Measurements from ENCODE around the gene PHLDA3.

The PHLDA3 gene

GRCh38 chr1:201427963-201428362, 41.0 kb downstream of the PHLDA3 start:
- no peak for TF ChIP-seq CTCF (IDR thresholded peaks at IDR 0.05; ENCODE audit: borderline replicate concordance, control extremely low read depth, extremely low read depth, insufficient read depth, missing control alignments)
- in situ Hi-C loops (cut with MboI; ENCODE audit: low sequenced_read_pairs, unreplicated experiment), result no loop called here
- no peak for DNase-seq (ENCODE audit: low spot score)

DNA sequence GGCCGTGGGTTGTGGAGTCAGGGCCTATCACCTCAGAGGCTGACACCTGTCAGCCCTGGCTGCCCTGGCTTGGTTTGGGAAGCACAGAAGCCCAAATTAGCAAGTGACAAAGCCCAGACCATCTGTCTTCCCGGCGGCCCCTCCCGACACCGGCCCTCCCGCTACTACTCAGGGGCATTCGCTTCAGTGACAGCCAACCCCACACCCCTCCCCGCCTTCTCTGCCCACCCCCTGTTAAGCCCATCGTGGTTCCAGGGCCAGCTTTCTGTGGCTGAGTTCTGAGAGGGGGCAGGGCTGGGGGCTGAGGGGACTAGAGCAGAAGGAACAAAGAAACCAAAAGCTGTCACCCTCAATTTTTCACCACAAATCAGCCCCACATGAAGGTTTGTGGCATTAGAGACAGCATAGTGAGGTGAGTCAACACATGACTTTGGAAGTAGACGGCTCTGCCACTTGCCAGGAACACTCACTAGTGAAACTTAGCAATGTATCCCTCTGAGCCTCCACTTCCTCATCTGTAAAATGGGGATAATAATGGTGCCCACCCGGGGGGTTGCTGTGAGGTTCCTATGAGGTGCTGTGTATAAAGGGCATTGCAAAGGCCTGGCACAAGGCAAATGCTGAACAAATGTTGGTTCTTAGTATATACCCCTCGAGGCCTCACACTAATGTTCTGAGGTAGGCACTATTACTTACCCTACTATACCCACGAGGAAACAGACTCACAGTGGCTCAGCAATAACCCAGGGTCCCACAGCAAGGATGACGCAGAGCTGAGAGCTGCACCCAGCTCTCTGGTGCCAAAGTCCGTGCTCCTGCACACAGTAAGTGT, 42.3 kb downstream of the PHLDA3 start:
- in situ Hi-C loops (cut with MboI; ENCODE audit: low sequenced_read_pairs, unreplicated experiment), result no loop called here
- no peak for TF ChIP-seq CTCF (IDR thresholded peaks at IDR 0.05; ENCODE audit: borderline replicate concordance, control extremely low read depth, extremely low read depth, insufficient read depth, missing control alignments)
- no peak for DNase-seq (ENCODE audit: low spot score)

GRCh38 chr1:201424146-201424545, 44.8 kb downstream of the PHLDA3 start:
- in situ Hi-C loops (cut with MboI; ENCODE audit: low sequenced_read_pairs, unreplicated experiment), result no loop called here
- TF ChIP-seq CTCF (IDR thresholded peaks at IDR 0.05; ENCODE audit: borderline replicate concordance, control extremely low read depth, extremely low read depth, insufficient read depth, missing control alignments), result no peak
- DNase-seq (ENCODE audit: low spot score), result no peak

DNA sequence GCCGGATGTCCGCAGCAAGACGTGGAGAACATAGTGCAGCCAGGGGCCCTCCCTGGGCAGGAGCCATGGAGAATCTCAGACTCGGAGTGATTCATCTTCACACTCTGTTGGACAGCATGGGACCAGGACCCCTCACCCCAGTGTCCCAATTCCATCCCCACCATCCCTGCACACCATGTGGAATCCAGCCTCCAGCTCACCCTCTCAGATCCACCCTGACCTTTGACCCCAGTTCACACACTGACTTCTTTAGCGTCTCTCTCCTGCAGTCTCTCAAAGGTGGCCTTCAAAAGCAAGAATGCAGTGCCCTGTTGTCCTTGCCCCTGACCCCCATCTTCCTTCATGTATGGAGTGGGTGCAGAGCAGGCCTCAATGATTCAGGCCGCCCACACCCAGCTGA, 45.3 kb downstream of the PHLDA3 start:
- in situ Hi-C loops (cut with MboI; ENCODE audit: low sequenced_read_pairs, unreplicated experiment), result no loop called here
- no peak for DNase-seq (ENCODE audit: low spot score)
- no peak for TF ChIP-seq CTCF (IDR thresholded peaks at IDR 0.05; ENCODE audit: borderline replicate concordance, control extremely low read depth, extremely low read depth, insufficient read depth, missing control alignments)

DNA sequence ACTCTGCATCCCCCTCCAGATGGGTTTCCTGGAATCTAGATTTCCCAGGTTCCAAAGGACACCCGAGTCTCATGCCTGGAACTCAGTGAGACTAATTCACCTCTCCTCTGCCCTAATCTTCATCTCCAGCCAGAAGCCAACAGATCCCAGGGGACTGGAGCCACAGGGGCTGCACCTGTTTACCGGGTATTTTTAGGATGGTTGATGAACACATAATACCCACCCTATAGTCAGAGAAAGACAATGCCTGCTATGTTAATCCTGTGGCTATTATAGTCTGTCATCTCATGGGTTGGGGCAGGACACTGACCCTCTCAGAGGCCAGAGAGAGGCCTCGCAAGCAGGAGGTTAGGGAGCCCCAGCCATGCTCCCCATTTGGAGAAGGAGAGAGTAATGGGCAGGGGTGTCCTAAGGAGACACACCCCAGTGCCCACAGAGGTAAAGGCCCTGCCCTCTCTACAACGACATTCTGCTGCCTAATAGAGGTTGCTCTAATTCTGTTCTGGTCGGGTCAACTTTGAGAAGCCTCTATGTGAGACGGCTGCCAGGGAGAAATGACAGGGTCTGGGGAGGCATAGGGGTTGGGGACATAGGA, 46.5 kb downstream of the PHLDA3 start:
- in situ Hi-C loops (cut with MboI; ENCODE audit: low sequenced_read_pairs, unreplicated experiment), result no loop called here
- DNase-seq (ENCODE audit: low spot score), result no peak
- TF ChIP-seq CTCF (IDR thresholded peaks at IDR 0.05; ENCODE audit: borderline replicate concordance, control extremely low read depth, extremely low read depth, insufficient read depth, missing control alignments), result no peak

DNA sequence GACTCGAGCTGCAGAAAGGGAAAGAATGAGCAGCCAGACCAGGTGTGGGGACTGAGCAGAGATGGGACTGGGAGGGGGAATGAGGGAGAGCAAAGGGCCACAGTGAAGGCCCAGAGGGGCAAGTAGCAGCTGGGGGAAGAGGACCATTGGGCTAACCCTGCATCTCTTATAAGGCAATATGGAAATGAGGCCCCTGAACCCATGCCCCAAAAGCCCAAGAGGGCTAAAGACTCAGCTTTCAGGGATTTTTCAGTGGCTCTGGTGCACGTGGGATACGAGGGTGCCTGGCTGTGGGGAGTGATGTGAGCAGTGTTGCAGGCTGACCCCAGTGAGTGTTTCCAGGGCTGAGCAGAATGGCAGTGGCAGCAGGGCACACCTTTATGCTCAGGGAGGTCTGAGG, 47.0 kb downstream of the PHLDA3 start:
- no peak for DNase-seq (ENCODE audit: low spot score)
- TF ChIP-seq CTCF (IDR thresholded peaks at IDR 0.05; ENCODE audit: borderline replicate concordance, control extremely low read depth, extremely low read depth, insufficient read depth, missing control alignments), result no peak
- in situ Hi-C loops (cut with MboI; ENCODE audit: low sequenced_read_pairs, unreplicated experiment), result no loop called here
